Body of pancreas (tissue), 4 donors: ENCODE results near the gene RHOJ. TPM values are rescaled to one million over a fixed set of nuclear protein-coding genes. Genes with fewer than 3 reads are reported as not detected.

Experiments used
- ATAC-seq: fragments of 150-250 bp; one replicate; pipeline ENCODE4 v1.9.1; 2016
- DNase-seq, 4 donors: peaks; one replicate each; pipeline ENCODE4 v3.0.0-alpha.2; 2019
- H3K27ac ChIP-seq, 4 donors: fragments of 200-600 bp; sonication (generic); 1 replicate in 3 of 4; 2 replicates in 1 of 4; pipeline versions ENCODE4 v1.5.1 to v1.6.1; 2016 to 2019; ENCODE audit warnings: mild to moderate bottlenecking in 1 of 4, mixed read lengths in 1 of 4, moderate library complexity in 1 of 4
- H3K27me3 ChIP-seq, 2 donors: fragments of 200-600 bp; sonication (generic); one replicate each; pipeline ENCODE4 v1.6.0; 2016; ENCODE audit warnings: mild to moderate bottlenecking in 1 of 2
- H3K36me3 ChIP-seq, 2 donors: fragments of 200-600 bp; sonication (generic); replicated peaks in 1 of 2; 2 replicates each; pipeline ENCODE4 v1.5.1; 2016; ENCODE audit warnings: low read depth in 2 of 2; ENCODE audit not compliant: insufficient read depth in 1 of 2
- H3K4me1 ChIP-seq: fragments of 200-600 bp; sonication (generic); one replicate; pipeline ENCODE4 v1.6.0; 2016
- H3K4me3 ChIP-seq, 2 donors: fragments of 200-600 bp; sonication (generic); 1 replicate in 1 of 2; 2 replicates in 1 of 2; pipeline ENCODE4 v1.5.1; 2016 to 2019
- H3K9me3 ChIP-seq, 3 donors: fragments of 200-600 bp; sonication (generic); 1 replicate in 2 of 3; 2 replicates in 1 of 3; pipeline ENCODE4 v1.5.1; 2016
- POLR2A ChIP-seq, 3 donors: fragments of 450-650 bp; IDR thresholded peaks; one replicate each; pipeline ENCODE4 v1.6.1; 2016; ENCODE audit warnings: antibody characterized with exemption in 3 of 3, mild to moderate bottlenecking in 2 of 3
- WGBS, 2 donors: methylation state at CpG; one replicate each; pipeline ENCODE4 v1.1.5; 2017; 5-methylcytosine and 5-hydroxymethylcytosine counted together
- intact Hi-C: fragments of 100-400 bp; cut with DNase I; formaldehyde crosslinking; loops from one replicate; pipeline ENCODE4 v1.15.1; 2023
- total RNA-seq, 2 donors: library from RNA; depleted of rRNA; stranded (reverse); fragments of >200 nt; gene quantifications; one replicate each; pipeline ENCODE4 v1.1.0, GENCODE V29; 2016
- TF ChIP-seq, protein P1 (sequence below), 7 experiments: fragments of 450-650 bp in 4 of 7; fragments of 200-600 bp in 3 of 7; sonication (generic) in 3 of 7; IDR thresholded peaks; one replicate each; pipeline ENCODE4 v1.5.1; 2016 to 2019; ENCODE audit warnings: antibody characterized with exemption in 7 of 7

The RHOJ gene
- total RNA-seq, 2 donors from 2014 or later: 4.2 to 7.3 TPM

- 74 to 82% methylated on average over 11 of the region's 11 CpGs for WGBS, 2 donors
- Histone ChIP-seq H3K36me3 (no peaks in the 10 kb centered on the region), H3K4me3 (no peak overlapping the region), H3K4me1 (no peaks in the 10 kb centered on the region), H3K27ac (no peak overlapping the region), H3K27me3 (no peaks in the 10 kb centered on the region), H3K9me3 (no peaks in the 10 kb centered on the region)
- TF ChIP-seq POLR2A (IDR thresholded peaks at IDR 0.05): no peak
- TF ChIP-seq, protein P1, sequence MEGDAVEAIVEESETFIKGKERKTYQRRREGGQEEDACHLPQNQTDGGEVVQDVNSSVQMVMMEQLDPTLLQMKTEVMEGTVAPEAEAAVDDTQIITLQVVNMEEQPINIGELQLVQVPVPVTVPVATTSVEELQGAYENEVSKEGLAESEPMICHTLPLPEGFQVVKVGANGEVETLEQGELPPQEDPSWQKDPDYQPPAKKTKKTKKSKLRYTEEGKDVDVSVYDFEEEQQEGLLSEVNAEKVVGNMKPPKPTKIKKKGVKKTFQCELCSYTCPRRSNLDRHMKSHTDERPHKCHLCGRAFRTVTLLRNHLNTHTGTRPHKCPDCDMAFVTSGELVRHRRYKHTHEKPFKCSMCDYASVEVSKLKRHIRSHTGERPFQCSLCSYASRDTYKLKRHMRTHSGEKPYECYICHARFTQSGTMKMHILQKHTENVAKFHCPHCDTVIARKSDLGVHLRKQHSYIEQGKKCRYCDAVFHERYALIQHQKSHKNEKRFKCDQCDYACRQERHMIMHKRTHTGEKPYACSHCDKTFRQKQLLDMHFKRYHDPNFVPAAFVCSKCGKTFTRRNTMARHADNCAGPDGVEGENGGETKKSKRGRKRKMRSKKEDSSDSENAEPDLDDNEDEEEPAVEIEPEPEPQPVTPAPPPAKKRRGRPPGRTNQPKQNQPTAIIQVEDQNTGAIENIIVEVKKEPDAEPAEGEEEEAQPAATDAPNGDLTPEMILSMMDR (IDR thresholded peaks at IDR 0.05): no peak
- ATAC-seq: no peak
- intact Hi-C loops: no loop called here
- DNase-seq: peak in 1 of 4 donors; percentile 8
Observed at GRCh38 chr14:63269561-63270225, 65.5 kb downstream of the RHOJ start.

- H3K27ac ChIP-seq: no peak overlapping the region
- H3K4me1 ChIP-seq: no peaks in the 10 kb centered on the region
- no peaks in the 10 kb centered on the region for H3K9me3 ChIP-seq
- no peaks in the 10 kb centered on the region for H3K36me3 ChIP-seq
- no peak for TF ChIP-seq POLR2A (IDR thresholded peaks at IDR 0.05)
- TF ChIP-seq, protein P1 (IDR thresholded peaks at IDR 0.05): no peak
- no peaks in the 10 kb centered on the region for H3K27me3 ChIP-seq
- no peak for DNase-seq
- WGBS, 2 donors: 41 to 65% methylated on average over 2 to 3 of the region's 3 CpGs
- no peak for ATAC-seq
- intact Hi-C loops: no loop called here
- no peak overlapping the region for H3K4me3 ChIP-seq
Observed at GRCh38 chr14:63273129-63273528, 68.9 kb downstream of the RHOJ start.

- intact Hi-C loops: no loop called here
- no peaks in the 10 kb centered on the region for H3K4me1 ChIP-seq
- ATAC-seq (peak; percentile 45), DNase-seq (peak in 2 of 4 donors; percentile 18 to 20)
- H3K27me3 ChIP-seq: no peaks in the 10 kb centered on the region
- no peak overlapping the region for H3K27ac ChIP-seq
- 69 to 95% methylated on average over 6 to 8 of the region's 8 CpGs for WGBS, 2 donors
- TF ChIP-seq, protein P1 (IDR thresholded peaks at IDR 0.05): no peak
- TF ChIP-seq POLR2A (IDR thresholded peaks at IDR 0.05): no peak
- no peaks in the 10 kb centered on the region for H3K36me3 ChIP-seq
- no peaks in the 10 kb centered on the region for H3K9me3 ChIP-seq
- H3K4me3 ChIP-seq: no peak overlapping the region
Observed at GRCh38 chr14:63273717-63274655, 69.7 kb downstream of the RHOJ start.

- no peak for TF ChIP-seq POLR2A (IDR thresholded peaks at IDR 0.05)
- DNase-seq (no peak), ATAC-seq (no peak)
- H3K27me3 ChIP-seq: no peaks in the 10 kb centered on the region
- no peak overlapping the region for H3K27ac ChIP-seq
- WGBS, 2 donors: 66 to 68% methylated on average over 3 of the region's 3 CpGs
- no peaks in the 10 kb centered on the region for H3K4me1 ChIP-seq
- no peaks in the 10 kb centered on the region for H3K9me3 ChIP-seq
- H3K4me3 ChIP-seq: no peak overlapping the region
- no peaks in the 10 kb centered on the region for H3K36me3 ChIP-seq
- intact Hi-C loops: no loop called here
Observed at GRCh38 chr14:63275611-63276010, 71.4 kb downstream of the RHOJ start.

- Histone ChIP-seq H3K27me3 (no peaks in the 10 kb centered on the region), H3K36me3 (no peaks in the 10 kb centered on the region), H3K4me1 (no peaks in the 10 kb centered on the region), H3K4me3 (no peak overlapping the region), H3K9me3 (no peaks in the 10 kb centered on the region), H3K27ac (no peak overlapping the region)
- TF ChIP-seq, protein P1 (IDR thresholded peaks at IDR 0.05): no peak
- TF ChIP-seq POLR2A (IDR thresholded peaks at IDR 0.05): no peak
- WGBS, 2 donors: 58 to 66% methylated on average over 4 of the region's 4 CpGs
- ATAC-seq (no peak), DNase-seq (no peak)
- intact Hi-C loops: no loop called here
Observed at GRCh38 chr14:63276016-63276415, 71.8 kb downstream of the RHOJ start.
